ENCODE measurements around the gene HP1BP3. TPM values are rescaled to one million over a fixed set of nuclear protein-coding genes. Genes with fewer than 3 reads are reported as not detected.

Gene HP1BP3
- total RNA-seq, 1 donor from 2014 or later, result 267 TPM

GRCh38 chr1:20702416-20702815 lies 84.7 kb downstream of the HP1BP3 start:
- intact Hi-C loops (cut with DNase I), result no loop called here
- no peak for DNase-seq (ENCODE audit: extremely low spot score in 2 of 2)
- no peak overlapping the region for H3K27ac ChIP-seq
- H3K9me3 ChIP-seq, result no peaks in the 10 kb centered on the region
- TF ChIP-seq CTCF (IDR thresholded peaks at IDR 0.05) (no peak), POLR2A (IDR thresholded peaks at IDR 0.05) (no peak), POLR2AphosphoS5 (IDR thresholded peaks at IDR 0.05; ENCODE audit: insufficient read depth in 1 of 2, low read depth in 1 of 2) (no peak)
- no peaks in the 10 kb centered on the region for H3K36me3 ChIP-seq
- no peak overlapping the region for H3K4me3 ChIP-seq
- H3K27me3 ChIP-seq, result no peaks in the 10 kb centered on the region
- peaks cover 16% of the 10 kb centered on the region for H3K4me1 ChIP-seq

DNA sequence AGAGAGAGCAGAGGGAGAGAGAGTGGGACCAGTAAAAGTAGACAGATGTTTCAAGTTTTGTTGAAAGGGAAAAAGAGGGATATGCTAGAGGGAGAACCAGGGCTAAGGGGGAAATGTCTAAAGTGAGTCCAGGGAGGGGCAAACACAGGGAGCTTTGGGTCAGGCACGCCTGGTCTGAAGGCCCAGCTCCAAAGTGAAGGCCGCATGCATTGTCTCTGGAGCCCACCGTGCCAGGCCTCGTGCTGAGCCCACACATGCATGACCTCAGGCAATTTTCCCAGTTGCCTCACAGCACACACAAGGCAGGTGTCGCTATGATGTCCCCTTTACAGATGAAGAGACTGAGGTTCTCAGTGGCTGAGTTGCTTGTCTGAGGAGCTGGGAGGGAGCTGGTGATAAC lies 85.3 kb downstream of the HP1BP3 start:
- Histone ChIP-seq H3K4me1 (peaks cover 22% of the 10 kb centered on the region), H3K36me3 (no peaks in the 10 kb centered on the region), H3K27me3 (no peaks in the 10 kb centered on the region), H3K9me3 (no peaks in the 10 kb centered on the region), H3K4me3 (no peak overlapping the region), H3K27ac (no peak overlapping the region)
- no peak for DNase-seq (ENCODE audit: extremely low spot score in 2 of 2)
- intact Hi-C loops (cut with DNase I), result no loop called here
- TF ChIP-seq POLR2AphosphoS5 (IDR thresholded peaks at IDR 0.05; ENCODE audit: insufficient read depth in 1 of 2, low read depth in 1 of 2) (no peak), POLR2A (IDR thresholded peaks at IDR 0.05) (no peak), CTCF (IDR thresholded peaks at IDR 0.05) (no peak)

DNA sequence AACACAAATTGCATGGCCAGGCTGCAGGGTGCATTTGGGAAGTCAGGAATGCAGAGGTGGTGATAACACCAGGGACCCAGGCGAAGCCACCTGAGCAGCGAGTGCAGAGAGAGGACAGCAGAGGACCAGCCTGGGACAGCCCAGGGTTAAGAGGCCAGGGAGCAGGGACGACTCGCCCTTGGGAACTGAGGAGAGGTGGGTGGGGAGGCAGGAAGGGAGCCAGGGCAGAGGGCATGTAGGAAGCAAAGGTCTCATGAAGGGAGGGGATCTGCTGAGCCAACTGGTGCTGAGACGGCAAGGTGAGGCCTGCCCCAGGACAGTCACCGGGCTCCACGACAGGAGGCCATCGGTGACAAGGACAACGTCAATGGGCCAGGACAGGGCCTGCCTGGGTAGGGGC lies 85.7 kb downstream of the HP1BP3 start:
- DNase-seq (ENCODE audit: extremely low spot score in 2 of 2), result no peak
- Histone ChIP-seq H3K27me3 (no peaks in the 10 kb centered on the region), H3K4me1 (peaks cover 23% of the 10 kb centered on the region), H3K4me3 (no peak overlapping the region), H3K9me3 (no peaks in the 10 kb centered on the region), H3K36me3 (no peaks in the 10 kb centered on the region), H3K27ac (no peak overlapping the region)
- intact Hi-C loops (cut with DNase I), result no loop called here
- TF ChIP-seq POLR2A (IDR thresholded peaks at IDR 0.05) (no peak), POLR2AphosphoS5 (IDR thresholded peaks at IDR 0.05; ENCODE audit: insufficient read depth in 1 of 2, low read depth in 1 of 2) (no peak), CTCF (IDR thresholded peaks at IDR 0.05) (no peak)

DNA sequence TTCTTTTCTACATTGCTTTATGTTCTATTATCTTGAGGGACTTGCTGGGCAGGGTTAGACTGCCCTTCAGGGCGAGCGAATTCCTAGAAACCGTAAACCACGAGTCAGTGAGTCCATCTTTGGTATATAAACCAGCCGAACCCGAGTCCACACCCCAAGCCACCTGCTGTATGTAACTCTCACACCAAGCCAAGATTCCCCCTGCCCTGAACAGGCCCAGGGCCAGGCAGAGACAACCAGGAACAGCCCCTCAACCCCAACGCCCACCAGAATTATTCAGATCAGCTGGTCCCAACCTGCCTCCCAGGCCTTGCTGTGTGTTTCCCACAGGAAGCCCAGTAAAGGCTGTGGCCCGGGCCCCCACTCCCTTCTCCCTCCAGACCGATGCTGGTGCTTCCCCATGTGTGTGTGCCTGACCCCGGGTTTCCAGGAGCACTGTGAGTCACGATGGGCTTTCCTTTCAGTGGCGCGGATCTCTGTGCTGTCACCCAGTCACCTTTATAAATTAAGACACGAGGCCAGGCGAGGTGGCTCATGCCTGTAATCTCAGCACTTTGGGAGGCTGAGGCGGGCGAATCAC lies 86.4 kb downstream of the HP1BP3 start:
- peaks cover 27% of the 10 kb centered on the region for H3K4me1 ChIP-seq
- TF ChIP-seq POLR2A (IDR thresholded peaks at IDR 0.05) (no peak), CTCF (IDR thresholded peaks at IDR 0.05) (no peak), POLR2AphosphoS5 (IDR thresholded peaks at IDR 0.05; ENCODE audit: insufficient read depth in 1 of 2, low read depth in 1 of 2) (no peak)
- no peaks in the 10 kb centered on the region for H3K27me3 ChIP-seq
- no peaks in the 10 kb centered on the region for H3K9me3 ChIP-seq
- DNase-seq (ENCODE audit: extremely low spot score in 2 of 2), result no peak
- H3K27ac ChIP-seq, result no peak overlapping the region
- H3K4me3 ChIP-seq, result no peak overlapping the region
- intact Hi-C loops (cut with DNase I), result no loop called here
- no peaks in the 10 kb centered on the region for H3K36me3 ChIP-seq

DNA sequence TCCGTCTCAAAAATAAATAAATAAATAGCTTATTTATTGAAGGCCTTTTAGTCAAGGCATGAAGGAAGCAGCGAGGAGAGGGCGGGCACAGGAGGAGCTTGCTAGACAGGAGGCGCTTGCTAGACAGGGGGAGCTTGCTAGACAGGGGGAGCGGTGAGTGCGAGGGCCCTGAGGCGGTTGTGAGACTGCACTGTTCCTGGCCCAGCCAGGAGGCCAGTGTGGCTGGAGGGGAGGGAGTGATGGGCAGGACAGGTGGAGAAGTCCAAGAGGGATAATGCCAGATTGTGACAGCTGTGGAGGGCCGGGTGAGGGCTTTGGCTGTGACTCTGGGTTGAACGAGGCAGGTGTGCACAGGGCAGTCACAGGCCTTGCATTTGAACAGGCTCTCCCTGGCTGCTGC lies 87.5 kb downstream of the HP1BP3 start:
- no peak overlapping the region for H3K4me3 ChIP-seq
- intact Hi-C loops (cut with DNase I), result no loop called here

More for the DNA sequence above, 87.5 kb downstream of the HP1BP3 start:
- no peak overlapping the region for H3K27ac ChIP-seq
- H3K27me3 ChIP-seq, result no peaks in the 10 kb centered on the region
- DNase-seq (ENCODE audit: extremely low spot score in 2 of 2), result no peak
- TF ChIP-seq POLR2AphosphoS5 (IDR thresholded peaks at IDR 0.05; ENCODE audit: insufficient read depth in 1 of 2, low read depth in 1 of 2) (no peak), CTCF (IDR thresholded peaks at IDR 0.05) (no peak), POLR2A (IDR thresholded peaks at IDR 0.05) (no peak)
- H3K9me3 ChIP-seq, result no peaks in the 10 kb centered on the region
- peaks cover 27% of the 10 kb centered on the region for H3K4me1 ChIP-seq
- H3K36me3 ChIP-seq, result no peaks in the 10 kb centered on the region
